Heart left ventricle (tissue), 16 donors: ENCODE results near the gene EFNB3. TPM values are rescaled to one million over a fixed set of nuclear protein-coding genes. Genes with fewer than 3 reads are reported as not detected.

Experiments
- ATAC-seq, 4 donors: fragments of 200-7000 bp; cut with Tn5 transposase; one replicate each; pipeline ENCODE4 v1.9.1; 2020 to 2022; ENCODE audit warnings: moderate library complexity in 4 of 4, mild to moderate bottlenecking in 3 of 4, moderate number of reproducible peaks in 1 of 4
- DNase-seq, 5 donors: peaks; one replicate each; pipeline ENCODE4 v3.0.0-alpha.2; 2020
- H3K27ac ChIP-seq, 12 donors: fragments of 200-600 bp; sonication (generic) in 4 of 12; one replicate each; pipeline versions ENCODE4 v1.5.0 to v1.8.0; 2016 to 2022; ENCODE audit warnings: mild to moderate bottlenecking in 2 of 12
- H3K27me3 ChIP-seq, 9 donors: fragments of 200-600 bp; sonication (generic) in 2 of 9; one replicate each; pipeline versions ENCODE4 v1.5.1 to v1.8.0; 2016 to 2022; ENCODE audit warnings: mild to moderate bottlenecking in 3 of 9
- H3K36me3 ChIP-seq, 9 donors: fragments of 200-600 bp; sonication (generic) in 2 of 9; one replicate each; pipeline versions ENCODE4 v1.5.0 to v1.8.0; 2018 to 2022; ENCODE audit warnings: mild to moderate bottlenecking in 2 of 9
- H3K4me1 ChIP-seq, 12 donors: fragments of 200-600 bp; sonication (generic) in 4 of 12; one replicate each; pipeline versions ENCODE4 v1.5.0 to v1.8.0; 2016 to 2022; ENCODE audit warnings: mild to moderate bottlenecking in 3 of 12
- H3K4me3 ChIP-seq, 12 donors: fragments of 200-600 bp; sonication (generic) in 4 of 12; one replicate each; pipeline versions ENCODE4 v1.5.0 to v1.8.0; 2017 to 2022; ENCODE audit warnings: mild to moderate bottlenecking in 9 of 12, moderate library complexity in 4 of 12
- H3K9me3 ChIP-seq, 12 donors: fragments of 200-600 bp; sonication (generic) in 4 of 12; one replicate each; pipeline versions ENCODE4 v1.5.0 to v1.8.0; 2016 to 2022; ENCODE audit warnings: mild to moderate bottlenecking in 1 of 12
- POLR2A ChIP-seq, 2 donors: fragments of 450-650 bp; IDR thresholded peaks; one replicate each; pipeline ENCODE4 v1.6.1; 2017; ENCODE audit warnings: antibody characterized with exemption in 2 of 2, mild to moderate bottlenecking in 2 of 2, moderate library complexity in 2 of 2
- WGBS, 4 donors: extraction: QIAGEN DNeasy Blood & Tissue Kit in 2 of 4; methylation state at CpG; one replicate each; pipeline versions ENCODE4 v1.1.5 to v1.1.7; 2013 to 2018; 5-methylcytosine and 5-hydroxymethylcytosine counted together
- intact Hi-C, 10 donors: fragments of 100-400 bp; cut with DNase I; formaldehyde crosslinking; loops; one replicate each; pipeline versions ENCODE4 v1.11.1 to v1.14.2; 2022
- polyA plus RNA-seq, 2 donors: library from polyadenylated mRNA; stranded (reverse); fragments of 200-250 nt; gene quantifications; one replicate each; pipeline ENCODE4 v1.2.3, GENCODE V29; 2013
- total RNA-seq, 9 donors: library from RNA; depleted of rRNA in 2 of 9; stranded (reverse); fragments of >200 nt in 2 of 9; fragmentation: NEBNext Ultra II Directional in 3 of 9; extraction: Animal tissue kit (Norgen Biotek cat#: 25700) in 3 of 9; gene quantifications; one replicate each; pipeline versions ENCODE4 v1.1.0 to v1.2.4, GENCODE V29; 2016 to 2023
- TF ChIP-seq, protein P1 (sequence below), 12 donors: fragments of 200-600 bp; sonication (generic) in 4 of 12; IDR thresholded peaks; one replicate each; pipeline versions ENCODE4 v1.5.0 to v1.8.0; 2018 to 2022; ENCODE audit warnings: antibody characterized with exemption in 12 of 12, mild to moderate bottlenecking in 5 of 12
- donor health status: ischemic (EF 13 %, LVEDD 7.1; RV severe dilation, severe dysfunction).
- donor health status: healthy with polysubstance abuse.
- donor health status: DM: no; HTN: yes; CAD: no.
- donor health status: DM: no; HTN: no; CAD: no.
- donor health status: ischemic (EF 25% LVEDD 6.9; RV normal size, moderate dysfunction).
- donor health status: ischemic (EF 25% LVEDD 5.7; RV mildly dilated, moderate dysfunction).
- donor health status: healthy.
- donor health status: DM: yes; HTN: yes; CAD: no.
- donor health status: ischemic (EF 35%, LVEDD 5.7; RV mildly dilated, moderate dysfunction).
- donor health status: nonischemic (EF 11% LVEDD 7.7; RV severe dilation, severe dysfunction).
- donor health status: DM: yes; HTN: yes; CAD: no.
- donor health status: PGD.
- donor health status: ischemic (EF 29% LVEDD 5.4; RV normal size, mild dysfunction).
- donor health status: nonischemic (EF 23%, LVEDD 6.1; RV moderate dilation, normal function).

The EFNB3 gene
- total and polyA plus RNA-seq, 11 donors = 0.10 to 4.6 (median 0.36) TPM

DNA sequence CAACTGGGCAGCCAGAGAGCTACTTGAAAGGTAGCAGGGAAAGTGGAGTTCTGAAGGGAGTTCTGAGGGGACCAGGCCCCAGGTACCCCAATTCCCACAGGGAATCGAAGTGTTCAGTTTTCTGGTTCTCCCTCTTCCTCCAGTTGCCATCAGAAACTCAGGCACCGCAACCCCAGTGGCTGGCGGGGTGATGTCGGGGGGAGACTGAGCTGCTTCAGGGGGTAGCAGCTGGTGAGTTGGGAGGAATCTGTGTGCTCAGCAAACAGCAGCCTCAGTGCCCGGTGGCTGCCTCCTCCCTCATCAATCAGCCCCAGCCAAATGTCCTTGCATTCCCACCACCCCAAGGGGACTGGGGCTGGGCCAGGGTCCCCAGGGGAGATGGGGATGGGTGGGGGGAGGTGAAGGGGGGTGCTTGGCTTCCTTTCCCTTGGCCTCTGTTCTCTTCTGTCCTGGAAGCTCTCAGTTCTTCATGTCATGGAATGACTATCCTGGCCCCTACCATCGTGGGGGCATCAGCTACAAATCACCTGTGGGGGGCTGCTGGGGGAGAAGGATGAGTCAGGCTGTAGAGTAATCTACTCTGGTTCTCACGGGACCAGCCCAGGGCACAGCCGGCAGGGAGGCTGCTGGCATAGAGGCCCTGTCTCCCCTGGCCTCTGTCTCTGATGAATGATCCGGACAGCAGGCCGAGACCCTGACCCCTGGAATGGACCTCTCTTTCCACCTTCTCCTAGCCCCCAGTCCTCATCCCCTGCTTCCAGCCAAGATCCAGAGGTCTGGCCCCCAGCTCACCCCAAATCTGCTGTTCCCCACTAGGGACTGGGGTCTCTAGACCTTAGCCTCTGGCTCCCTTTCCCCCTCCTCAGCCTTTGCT is 10.0 kb downstream of the EFNB3 start:
- 79 to 88% (median 85%) methylated on average over 6 to 10 of the region's 10 CpGs for WGBS, 4 donors
- H3K27ac ChIP-seq = no peak overlapping the region
- no peak overlapping the region for H3K4me3 ChIP-seq
- TF ChIP-seq, protein P1, sequence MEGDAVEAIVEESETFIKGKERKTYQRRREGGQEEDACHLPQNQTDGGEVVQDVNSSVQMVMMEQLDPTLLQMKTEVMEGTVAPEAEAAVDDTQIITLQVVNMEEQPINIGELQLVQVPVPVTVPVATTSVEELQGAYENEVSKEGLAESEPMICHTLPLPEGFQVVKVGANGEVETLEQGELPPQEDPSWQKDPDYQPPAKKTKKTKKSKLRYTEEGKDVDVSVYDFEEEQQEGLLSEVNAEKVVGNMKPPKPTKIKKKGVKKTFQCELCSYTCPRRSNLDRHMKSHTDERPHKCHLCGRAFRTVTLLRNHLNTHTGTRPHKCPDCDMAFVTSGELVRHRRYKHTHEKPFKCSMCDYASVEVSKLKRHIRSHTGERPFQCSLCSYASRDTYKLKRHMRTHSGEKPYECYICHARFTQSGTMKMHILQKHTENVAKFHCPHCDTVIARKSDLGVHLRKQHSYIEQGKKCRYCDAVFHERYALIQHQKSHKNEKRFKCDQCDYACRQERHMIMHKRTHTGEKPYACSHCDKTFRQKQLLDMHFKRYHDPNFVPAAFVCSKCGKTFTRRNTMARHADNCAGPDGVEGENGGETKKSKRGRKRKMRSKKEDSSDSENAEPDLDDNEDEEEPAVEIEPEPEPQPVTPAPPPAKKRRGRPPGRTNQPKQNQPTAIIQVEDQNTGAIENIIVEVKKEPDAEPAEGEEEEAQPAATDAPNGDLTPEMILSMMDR (IDR thresholded peaks at IDR 0.05) = no peak
- no peak for TF ChIP-seq POLR2A (IDR thresholded peaks at IDR 0.05)
- H3K4me1 ChIP-seq = peaks cover 0 to 24% (median 8%) of the 10 kb centered on the region in 12 donors
- no peaks in the 10 kb centered on the region for H3K9me3 ChIP-seq
- ATAC-seq (no peak), DNase-seq (no peak)
- H3K27me3 ChIP-seq = peaks cover 0 to 61% (median 32%) of the 10 kb centered on the region in 9 donors
- intact Hi-C loops = no loop called here
- no peaks in the 10 kb centered on the region for H3K36me3 ChIP-seq

GRCh38 chr17:7715936-7716886 is 11.2 kb downstream of the EFNB3 start:
- 43 to 51% (median 45%) methylated on average over 20 of the region's 20 CpGs for WGBS, 4 donors
- no peaks in the 10 kb centered on the region for H3K36me3 ChIP-seq
- peak overlapping the region in 1 of 12 donors; percentile 68 for H3K27ac ChIP-seq
- H3K4me1 ChIP-seq = peaks cover 0 to 21% (median 8%) of the 10 kb centered on the region in 12 donors
- DNase-seq (no peak), ATAC-seq (no peak)
- peak overlapping the region; percentile 11 to 85 (median 59) for H3K4me3 ChIP-seq
- H3K9me3 ChIP-seq = no peaks in the 10 kb centered on the region
- peaks cover 0 to 61% (median 24%) of the 10 kb centered on the region in 9 donors for H3K27me3 ChIP-seq
- intact Hi-C loops = loop anchor here in 1 of 10 donors (2.0 kb wide), 1 partner anchor 27 kb away; the partner anchor contains the start of gene WRAP53
- TF ChIP-seq, protein P1 (IDR thresholded peaks at IDR 0.05) = no peak
- TF ChIP-seq POLR2A (IDR thresholded peaks at IDR 0.05) = no peak

DNA sequence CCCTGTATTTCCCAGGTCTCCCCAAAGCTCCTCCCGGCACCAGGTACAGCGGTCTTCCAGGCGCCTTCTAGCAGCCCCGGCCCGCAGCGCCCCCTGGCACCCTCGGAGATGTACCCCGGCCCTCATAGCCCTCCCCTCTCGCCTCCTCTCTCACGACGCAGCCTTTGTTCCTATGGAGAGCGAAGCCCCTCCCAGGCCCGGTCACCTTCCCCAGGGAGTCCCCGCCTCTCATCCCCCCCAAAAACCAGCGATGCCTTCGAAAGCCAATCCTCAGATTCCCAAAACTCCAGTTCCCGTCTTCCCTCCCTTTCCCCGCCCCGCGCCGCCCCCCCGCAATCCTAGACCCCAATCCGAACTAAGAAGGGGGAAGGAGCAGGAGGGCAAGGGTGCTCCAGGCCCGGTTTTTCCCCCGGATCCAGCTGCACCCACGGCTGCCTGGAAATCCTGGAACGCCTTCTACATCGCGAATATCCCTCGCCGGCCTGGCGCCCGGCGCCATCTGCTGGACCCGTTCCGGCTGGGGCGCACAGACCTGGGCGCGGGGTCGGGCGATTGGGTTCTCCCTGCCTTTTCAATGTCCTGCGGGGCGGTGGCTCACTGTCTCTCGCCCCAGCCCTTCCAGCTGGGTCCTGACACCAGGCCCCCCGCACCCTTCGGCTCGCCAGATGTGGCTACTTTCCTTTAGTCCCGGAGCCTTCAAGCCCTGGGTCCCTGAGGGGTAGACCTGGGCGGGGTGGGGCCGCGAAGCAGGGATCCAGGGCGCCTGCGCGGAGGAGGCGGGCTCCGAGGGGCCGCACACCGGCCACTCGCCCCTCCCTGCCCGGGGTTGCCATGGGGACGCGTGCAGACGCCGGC is 12.1 kb downstream of the EFNB3 start, which contains the start of gene DNAH2:
DNAH2 (plus strand) TSS at position 844 of the 855 bp plus-strand sequence. CDS start 1,991 bp downstream, outside the sequence.
- intact Hi-C loops = loop anchor here in 1 of 10 donors (2.0 kb wide), 1 partner anchor 28 kb away; the partner anchor contains the start of gene WRAP53
- peak within 1 kb of the TSS; percentile 11 to 85 (median 59) for H3K4me3 ChIP-seq
- peak in 1 of 2 donors; percentile 22 for TF ChIP-seq POLR2A (IDR thresholded peaks at IDR 0.05)
- TF ChIP-seq, protein P1 (IDR thresholded peaks at IDR 0.05) = peak; percentile 1 to 64 (median 44)
- ATAC-seq (peak; percentile 78 to 92 (median 88)), DNase-seq (peak; percentile 74 to 87 (median 79))
- H3K36me3 ChIP-seq = no peaks in the 10 kb centered on the region
- H3K9me3 ChIP-seq = no peaks in the 10 kb centered on the region
- H3K27ac ChIP-seq = peak within 1 kb of the TSS in 4 of 12 donors; percentile 43 to 69 (median 62)
- H3K27me3 ChIP-seq = peaks cover 0 to 54% (median 18%) of the 10 kb centered on the region in 9 donors
- 1% methylated on average over 47 to 64 of the region's 64 CpGs for WGBS, 4 donors
- peaks cover 0 to 21% (median 8%) of the 10 kb centered on the region in 12 donors for H3K4me1 ChIP-seq
